Parathyroid adenoma (tissue), 2 donors: ENCODE measurements around the gene CEP112.

Experiments
- H2AFZ ChIP-seq: fragments of 300-600 bp; sonication (generic); one replicate; pipeline ENCODE4 v1.7.0; 2017; ENCODE audit warnings: antibody characterized with exemption, mild to moderate bottlenecking
- H3K27ac ChIP-seq: fragments of 300-600 bp; sonication (generic); one replicate; pipeline ENCODE4 v1.7.0; 2017
- H3K27me3 ChIP-seq: fragments of 300-600 bp; sonication (generic); one replicate; pipeline ENCODE4 v1.7.0; 2017; ENCODE audit warnings: low read length; ENCODE audit not compliant: control insufficient read depth, insufficient read depth
- H3K36me3 ChIP-seq: fragments of 300-600 bp; sonication (generic); one replicate; pipeline ENCODE4 v1.7.0; 2017; ENCODE audit warnings: low read length; ENCODE audit not compliant: control insufficient read depth, insufficient read depth
- H3K4me1 ChIP-seq: fragments of 300-600 bp; sonication (generic); one replicate; pipeline ENCODE4 v1.7.0; 2017; ENCODE audit warnings: control low read depth
- H3K4me2 ChIP-seq: fragments of 300-600 bp; sonication (generic); one replicate; pipeline ENCODE4 v1.7.0; 2017; ENCODE audit warnings: low read length
- H3K4me3 ChIP-seq: fragments of 300-600 bp; sonication (generic); one replicate; pipeline ENCODE4 v1.7.0; 2017; ENCODE audit warnings: low read depth, low read length
- H3K79me2 ChIP-seq: fragments of 300-600 bp; sonication (generic); one replicate; pipeline ENCODE4 v1.7.0; 2017; ENCODE audit warnings: control low read depth
- H3K9ac ChIP-seq: fragments of 300-600 bp; sonication (generic); one replicate; pipeline ENCODE4 v1.7.0; 2017; ENCODE audit warnings: mild to moderate bottlenecking
- H3K9me3 ChIP-seq: fragments of 300-600 bp; sonication (generic); one replicate; pipeline ENCODE4 v1.7.0; 2017; ENCODE audit warnings: low read length; ENCODE audit not compliant: control insufficient read depth
- CTCF ChIP-seq: fragments of 300-600 bp; sonication (generic); IDR thresholded peaks from one replicate; pipeline ENCODE4 v1.7.0; 2017; ENCODE audit warnings: antibody characterized with exemption, mild to moderate bottlenecking
- donor health status: primary hyperparathyroidism.

Gene CEP112

GRCh38 chr17:66191593-66192377 lies at the start of gene CEP112:
TSS of gene CEP112 (minus strand) at chr17:66192133.
- no peaks in the 10 kb centered on the region for H3K36me3 ChIP-seq
- peak; percentile 9 for TF ChIP-seq CTCF
- H3K9ac ChIP-seq: peak within 1 kb of the TSS; percentile 51
- H3K27me3 ChIP-seq: no peaks in the 10 kb centered on the region
- peak within 1 kb of the TSS; percentile 75 for H3K27ac ChIP-seq
- peak within 1 kb of the TSS; percentile 89 for H3K4me3 ChIP-seq
- H3K4me2 ChIP-seq: peak within 1 kb of the TSS; percentile 97
- peak within 1 kb of the TSS; percentile 97 for H2AFZ ChIP-seq
- no peaks in the 10 kb centered on the region for H3K9me3 ChIP-seq
- H3K79me2 ChIP-seq: peaks cover 8% of the 10 kb centered on the region
- peaks cover 5% of the 10 kb centered on the region for H3K4me1 ChIP-seq

GRCh38 chr17:66240630-66241029 lies 48.7 kb upstream of the CEP112 start:
- H3K36me3 ChIP-seq: no peaks in the 10 kb centered on the region
- H3K79me2 ChIP-seq: no peaks in the 10 kb centered on the region
- H3K9ac ChIP-seq: no peak overlapping the region
- H2AFZ ChIP-seq: no peak overlapping the region
- no peaks in the 10 kb centered on the region for H3K27me3 ChIP-seq
- H3K27ac ChIP-seq: no peak overlapping the region
- no peaks in the 10 kb centered on the region for H3K9me3 ChIP-seq
- TF ChIP-seq CTCF: no peak
- H3K4me1 ChIP-seq: no peaks in the 10 kb centered on the region
- H3K4me3 ChIP-seq: no peak overlapping the region
- H3K4me2 ChIP-seq: no peak overlapping the region

GRCh38 chr17:66240013-66240412 lies 48.1 kb upstream of the CEP112 start:
- Histone ChIP-seq H3K27me3 (no peaks in the 10 kb centered on the region), H3K4me1 (no peaks in the 10 kb centered on the region), H3K36me3 (no peaks in the 10 kb centered on the region), H3K27ac (no peak overlapping the region), H3K79me2 (no peaks in the 10 kb centered on the region), H2AFZ (no peak overlapping the region), H3K9me3 (no peaks in the 10 kb centered on the region), H3K9ac (no peak overlapping the region), H3K4me3 (no peak overlapping the region), H3K4me2 (no peak overlapping the region)
- no peak for TF ChIP-seq CTCF

GRCh38 chr17:66235377-66235994 lies 43.6 kb upstream of the CEP112 start:
- no peaks in the 10 kb centered on the region for H3K36me3 ChIP-seq
- no peak overlapping the region for H3K4me3 ChIP-seq
- H3K4me1 ChIP-seq: no peaks in the 10 kb centered on the region
- H2AFZ ChIP-seq: no peak overlapping the region
- no peak for TF ChIP-seq CTCF
- H3K9me3 ChIP-seq: no peaks in the 10 kb centered on the region
- H3K4me2 ChIP-seq: no peak overlapping the region
- H3K27me3 ChIP-seq: no peaks in the 10 kb centered on the region
- no peak overlapping the region for H3K9ac ChIP-seq
- no peaks in the 10 kb centered on the region for H3K79me2 ChIP-seq
- no peak overlapping the region for H3K27ac ChIP-seq
